ENCODE measurements around the gene SSNA1. TPM values are rescaled to one million over a fixed set of nuclear protein-coding genes. Genes with fewer than 3 reads are reported as not detected.
A peak's percentile ranks its signal among the peaks of the same experiment; 100 is the strongest.

The SSNA1 gene
- total RNA-seq, 2 experiments from 2014 or later: 80.2 to 91.3 TPM

DNA sequence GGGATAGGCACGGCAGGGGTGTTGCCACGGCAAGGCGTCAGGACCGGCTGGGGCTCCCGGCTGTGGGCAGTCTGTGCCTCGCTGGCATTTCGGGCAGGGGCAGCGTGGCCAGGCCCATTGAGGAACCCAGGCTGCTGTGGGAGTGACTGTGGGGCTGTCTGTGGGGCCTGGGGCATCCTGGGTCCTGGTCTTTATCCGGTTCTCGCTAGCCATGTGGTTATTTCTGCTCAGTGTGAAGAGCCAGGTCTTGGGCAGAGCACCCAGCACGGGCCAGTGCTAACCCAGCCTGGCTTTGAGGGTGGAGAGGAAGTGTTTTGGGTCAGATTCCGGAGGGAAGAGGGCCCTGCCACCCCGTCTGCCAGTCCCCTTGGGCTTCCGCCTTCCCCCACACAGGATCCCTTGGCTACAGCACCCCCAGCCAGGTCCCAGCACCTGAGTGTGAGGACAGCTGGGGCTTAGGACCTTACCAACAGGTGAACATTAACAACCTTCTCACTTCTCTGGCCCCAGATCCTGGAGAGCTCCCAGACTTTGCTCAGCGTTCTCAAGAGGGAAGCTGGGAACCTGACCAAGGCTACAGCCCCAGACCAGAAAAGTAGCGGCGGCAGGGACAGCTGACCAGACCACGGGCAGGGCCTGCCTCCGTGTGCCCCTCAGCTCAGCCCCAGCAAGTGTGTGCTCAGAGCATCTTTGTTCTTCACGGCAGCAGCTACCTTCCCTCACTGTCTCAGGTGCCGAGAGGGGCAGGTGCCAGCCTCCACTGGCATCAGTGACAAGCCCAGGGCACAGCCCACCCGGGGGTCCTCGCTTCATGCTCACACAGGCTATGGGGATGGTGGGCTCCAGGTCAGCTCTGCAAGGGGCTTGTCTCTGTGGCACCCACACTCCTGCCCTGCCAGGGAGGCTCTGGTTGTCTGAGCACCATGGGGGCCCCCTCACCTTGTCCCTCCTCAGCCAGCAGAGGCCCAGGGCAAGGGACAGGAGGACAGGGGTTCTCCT lies 1.1 kb downstream of the SSNA1 start:
- Mint-ChIP-seq H3K27ac (peak overlapping the region; percentile 92), H3K27me3 (no peaks in the 10 kb centered on the region), H3K4me3 (peak overlapping the region; percentile 93), H3K4me1 (peaks cover 35% of the 10 kb centered on the region), H3K9me3 (ENCODE audit: low read depth) (no peaks in the 10 kb centered on the region), H3K36me3 (peaks cover 2% of the 10 kb centered on the region)
- ATAC-seq (no peak), DNase-seq (no peak)
- CTCF ChIA-PET: interaction anchor here (0.9 to 5.1 kb wide), 24 partner anchors 9 to 161 kb away, joined by 3 to 55 read pairs (median 4); partner anchors contain the start of genes CYSRT1, NDOR1, NELFB and RNF208

GRCh38 chr9:137190315-137190856 lies 1.9 kb downstream of the SSNA1 start:
- CTCF ChIA-PET: interaction anchor here (0.7 to 5.1 kb wide), 7 partner anchors 8 to 70 kb away, joined by 3 to 55 read pairs (median 12); partner anchors contain the start of genes CYSRT1, NDOR1, RNF208 and RNF224
- Mint-ChIP-seq H3K4me1 (peaks cover 34% of the 10 kb centered on the region), H3K4me3 (peak overlapping the region; percentile 28), H3K27ac (peak overlapping the region; percentile 36), H3K9me3 (ENCODE audit: low read depth) (no peaks in the 10 kb centered on the region), H3K27me3 (no peaks in the 10 kb centered on the region), H3K36me3 (peaks cover 2% of the 10 kb centered on the region)
- no peak for ATAC-seq
- no peak for DNase-seq

DNA sequence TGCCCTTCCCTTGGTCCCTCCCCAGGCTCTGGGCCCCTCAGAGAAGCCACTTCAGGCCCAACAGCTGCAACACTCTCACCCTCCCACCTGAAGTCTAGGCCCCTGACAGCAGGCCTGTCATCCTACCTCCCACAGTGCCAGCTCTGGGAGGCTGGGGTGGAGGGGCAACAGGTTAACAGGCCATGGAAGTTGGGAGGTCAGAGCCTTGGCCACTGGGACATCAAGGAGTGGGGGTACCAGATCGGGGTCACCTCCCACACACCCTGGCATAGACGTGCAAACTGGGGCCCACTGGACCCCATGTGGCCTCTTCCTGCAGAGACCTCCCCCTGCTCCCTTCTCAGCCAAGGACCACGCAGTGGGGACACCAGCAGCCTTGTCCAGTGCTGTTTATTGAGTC lies 2.8 kb downstream of the SSNA1 start:
- no peak for DNase-seq
- CTCF ChIA-PET: interaction anchor here (5.1 kb wide), 1 partner anchor 13 kb away, joined by 55 read pairs; the partner anchor contains the start of genes NDOR1, TMEM203 and TPRN
- no peak overlapping the region for H3K4me3 Mint-ChIP-seq

GRCh38 chr9:137191691-137192447 lies 3.4 kb downstream of the SSNA1 start:
- Mint-ChIP-seq H3K27me3 (no peaks in the 10 kb centered on the region), H3K36me3 (peaks cover 2% of the 10 kb centered on the region), H3K4me1 (peaks cover 24% of the 10 kb centered on the region), H3K4me3 (no peak overlapping the region), H3K27ac (no peak overlapping the region), H3K9me3 (ENCODE audit: low read depth) (no peaks in the 10 kb centered on the region)
- CTCF ChIA-PET: interaction anchor here (1.2 kb wide), 1 partner anchor 9 kb away, joined by 4 read pairs; the partner anchor contains the start of gene TPRN
- ATAC-seq: no peak
- no peak for DNase-seq

More for the DNA sequence above, 2.8 kb downstream of the SSNA1 start:
- ATAC-seq: no peak
- Mint-ChIP-seq H3K36me3 (peaks cover 2% of the 10 kb centered on the region), H3K4me1 (peaks cover 29% of the 10 kb centered on the region), H3K27ac (peak overlapping the region; percentile 36), H3K9me3 (ENCODE audit: low read depth) (no peaks in the 10 kb centered on the region), H3K27me3 (no peaks in the 10 kb centered on the region)

- no peak overlapping the region for H3K27ac Mint-ChIP-seq
- CTCF ChIA-PET: interaction anchor here (1.2 kb wide), 1 partner anchor 8 kb away, joined by 4 read pairs; the partner anchor contains the start of gene TPRN
- no peak overlapping the region for H3K4me3 Mint-ChIP-seq
- peaks cover 2% of the 10 kb centered on the region for H3K36me3 Mint-ChIP-seq
- no peaks in the 10 kb centered on the region for H3K9me3 Mint-ChIP-seq (ENCODE audit: low read depth)
- DNase-seq: no peak
- H3K4me1 Mint-ChIP-seq: peaks cover 19% of the 10 kb centered on the region
- H3K27me3 Mint-ChIP-seq: no peaks in the 10 kb centered on the region
- no peak for ATAC-seq
Observed at GRCh38 chr9:137192448-137192780, 3.9 kb downstream of the SSNA1 start.

DNA sequence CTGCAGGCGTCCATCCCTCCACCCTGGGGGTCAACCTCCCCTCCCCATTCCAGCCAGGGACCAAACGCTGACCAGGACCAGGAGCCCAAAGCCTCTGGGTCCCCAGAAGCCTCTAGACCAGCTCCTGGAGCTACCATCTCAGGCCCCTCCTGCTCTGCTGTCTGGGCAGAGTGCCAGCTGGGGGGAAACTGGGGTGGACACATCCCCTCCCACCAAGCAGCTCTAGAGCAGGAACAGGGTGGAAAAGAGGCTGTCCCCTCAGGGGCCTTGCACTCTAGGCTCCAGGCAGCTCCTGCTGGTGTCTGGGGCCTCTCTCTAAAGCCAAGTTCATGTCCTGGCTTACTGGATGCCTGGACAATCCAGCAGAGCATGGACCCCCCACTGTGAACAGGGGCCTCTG lies 4.4 kb downstream of the SSNA1 start:
- Mint-ChIP-seq H3K36me3 (peaks cover 2% of the 10 kb centered on the region), H3K27ac (no peak overlapping the region), H3K4me1 (peaks cover 16% of the 10 kb centered on the region), H3K9me3 (ENCODE audit: low read depth) (no peaks in the 10 kb centered on the region), H3K27me3 (no peaks in the 10 kb centered on the region), H3K4me3 (no peak overlapping the region)
- no peak for DNase-seq
- no peak for ATAC-seq
- CTCF ChIA-PET: interaction anchor here (0.8 to 1.2 kb wide), 2 partner anchors 8 to 44 kb away, joined by 4 read pairs; partner anchors contain the start of gene TPRN

GRCh38 chr9:137193771-137194170 lies 5.3 kb downstream of the SSNA1 start:
- no peak overlapping the region for H3K27ac Mint-ChIP-seq
- no peaks in the 10 kb centered on the region for H3K27me3 Mint-ChIP-seq
- CTCF ChIA-PET: interaction anchor here (0.8 kb wide), 1 partner anchor 43 kb away, joined by 4 read pairs; no protein-coding TSS in a partner anchor
- peaks cover 2% of the 10 kb centered on the region for H3K36me3 Mint-ChIP-seq
- no peak for DNase-seq
- H3K4me3 Mint-ChIP-seq: no peak overlapping the region
- H3K9me3 Mint-ChIP-seq (ENCODE audit: low read depth): no peaks in the 10 kb centered on the region
- peaks cover 18% of the 10 kb centered on the region for H3K4me1 Mint-ChIP-seq
- no peak for ATAC-seq

DNA sequence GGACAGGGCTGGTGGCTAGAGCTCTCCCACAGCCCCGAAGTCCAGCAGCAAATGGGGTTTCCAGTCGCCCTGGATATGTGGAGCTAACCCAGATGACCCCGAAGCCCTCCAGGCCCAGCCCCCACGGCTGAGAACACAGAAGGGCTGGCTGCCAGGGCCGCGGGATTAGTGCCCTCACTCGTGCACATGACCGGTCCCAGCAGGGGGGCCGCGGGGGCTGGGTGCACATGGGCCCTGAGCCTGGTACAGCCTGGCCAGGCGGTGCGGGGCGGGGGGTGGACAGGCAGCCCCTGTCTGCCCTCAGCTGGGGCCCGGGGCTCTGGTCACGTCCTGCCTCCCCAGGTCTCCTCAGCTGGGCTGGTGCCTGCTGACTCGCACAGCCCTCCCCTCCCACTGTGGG lies 5.9 kb downstream of the SSNA1 start:
- Mint-ChIP-seq H3K9me3 (ENCODE audit: low read depth) (no peaks in the 10 kb centered on the region), H3K4me1 (peaks cover 15% of the 10 kb centered on the region), H3K27me3 (no peaks in the 10 kb centered on the region), H3K4me3 (no peak overlapping the region), H3K36me3 (peaks cover 2% of the 10 kb centered on the region), H3K27ac (no peak overlapping the region)
- CTCF ChIA-PET: no interaction called here
- ATAC-seq (no peak), DNase-seq (no peak)

DNA sequence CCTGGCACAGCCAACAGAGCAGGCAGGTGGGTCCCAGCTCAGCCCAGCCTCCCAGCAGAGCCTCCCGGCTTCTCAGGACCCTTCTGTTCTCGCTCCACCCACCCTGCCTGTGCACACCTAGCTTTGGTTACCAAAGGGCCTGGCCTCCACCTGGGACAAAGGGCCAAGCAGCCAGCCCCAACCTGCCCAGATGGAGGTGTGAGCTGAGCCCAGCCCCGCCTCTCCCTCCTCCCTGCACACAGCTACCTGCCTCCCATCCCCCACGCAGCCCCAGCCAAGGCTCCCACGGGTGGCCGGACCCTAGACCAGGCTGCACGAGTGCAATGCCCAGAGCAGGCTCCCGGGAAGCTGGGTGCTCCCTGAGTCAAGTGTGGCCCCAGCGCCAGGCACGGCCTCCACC lies 6.4 kb downstream of the SSNA1 start:
- Mint-ChIP-seq H3K9me3 (ENCODE audit: low read depth) (no peaks in the 10 kb centered on the region), H3K4me1 (peaks cover 12% of the 10 kb centered on the region), H3K4me3 (no peak overlapping the region), H3K36me3 (peaks cover 2% of the 10 kb centered on the region), H3K27me3 (no peaks in the 10 kb centered on the region), H3K27ac (no peak overlapping the region)
- no peak for ATAC-seq
- CTCF ChIA-PET: interaction anchor here (1.8 kb wide), 1 partner anchor 10 kb away, joined by 4 read pairs; the partner anchor contains the start of genes NDOR1 and TMEM203
- no peak for DNase-seq

DNA sequence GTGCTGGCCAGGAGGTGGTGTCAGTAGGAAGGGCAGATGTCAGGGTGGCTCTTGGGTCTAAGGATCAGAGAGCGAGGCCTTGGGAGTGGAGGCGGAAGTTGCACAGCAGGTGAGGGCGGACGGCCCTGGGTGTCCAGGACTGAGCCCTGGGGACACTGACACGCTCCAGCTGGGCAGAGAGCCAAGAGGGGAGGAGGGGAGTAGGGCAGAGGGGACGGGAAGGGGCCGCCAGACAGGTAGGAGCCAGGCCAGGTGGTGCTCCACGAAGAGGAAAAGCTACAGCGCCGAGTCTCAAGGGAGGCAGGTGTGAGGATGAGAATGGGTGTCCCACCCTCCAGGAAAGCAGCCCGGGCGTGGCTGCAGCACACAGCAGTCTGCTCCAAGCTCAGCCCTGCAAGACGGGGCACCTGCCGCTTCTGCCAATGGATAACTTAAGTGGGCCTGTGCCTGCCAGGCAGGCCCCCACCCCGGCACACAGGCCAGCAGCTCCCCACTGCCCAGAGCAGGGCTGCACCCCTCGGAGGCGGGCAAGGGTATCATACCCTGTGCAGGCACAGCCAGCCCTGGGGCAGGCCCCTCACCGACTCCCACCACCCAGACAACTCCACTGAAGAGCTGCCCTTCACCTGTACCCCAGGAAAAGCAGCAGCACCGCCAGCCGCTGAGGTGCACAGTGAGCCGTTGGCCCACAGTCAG lies 7.2 kb downstream of the SSNA1 start:
- no peaks in the 10 kb centered on the region for H3K36me3 Mint-ChIP-seq
- H3K4me1 Mint-ChIP-seq: peaks cover 6% of the 10 kb centered on the region
- ATAC-seq: no peak
- no peak for DNase-seq
- no peak overlapping the region for H3K4me3 Mint-ChIP-seq
- no peaks in the 10 kb centered on the region for H3K27me3 Mint-ChIP-seq
- H3K9me3 Mint-ChIP-seq (ENCODE audit: low read depth): no peaks in the 10 kb centered on the region
- CTCF ChIA-PET: interaction anchor here (1.8 kb wide), 1 partner anchor 9 kb away, joined by 4 read pairs; the partner anchor contains the start of genes NDOR1 and TMEM203
- no peak overlapping the region for H3K27ac Mint-ChIP-seq

- Mint-ChIP-seq H3K27me3 (no peaks in the 10 kb centered on the region), H3K27ac (no peak overlapping the region), H3K4me1 (peaks cover 20% of the 10 kb centered on the region), H3K9me3 (ENCODE audit: low read depth) (no peaks in the 10 kb centered on the region), H3K4me3 (no peak overlapping the region), H3K36me3 (no peaks in the 10 kb centered on the region)
- CTCF ChIA-PET: interaction anchor here (1.4 to 3.4 kb wide), 3 partner anchors 9 to 83 kb away, joined by 3 to 12 read pairs (median 8); partner anchors contain the start of genes ANAPC2 and SSNA1
- ATAC-seq (no peak), DNase-seq (no peak)
Observed at GRCh38 chr9:137198051-137198901, 9.8 kb downstream of the SSNA1 start.

GRCh38 chr9:137198902-137199283 lies 10.4 kb downstream of the SSNA1 start:
- no peak for ATAC-seq

More at GRCh38 chr9:137198902-137199283, 10.4 kb downstream of the SSNA1 start:
- Mint-ChIP-seq H3K27me3 (no peaks in the 10 kb centered on the region), H3K36me3 (no peaks in the 10 kb centered on the region), H3K9me3 (ENCODE audit: low read depth) (no peaks in the 10 kb centered on the region), H3K4me1 (peaks cover 22% of the 10 kb centered on the region), H3K4me3 (no peak overlapping the region), H3K27ac (no peak overlapping the region)
- DNase-seq: no peak
- CTCF ChIA-PET: interaction anchor here (1.4 to 3.4 kb wide), 3 partner anchors 10 to 84 kb away, joined by 3 to 12 read pairs (median 8); partner anchors contain the start of genes ANAPC2 and SSNA1

All from activated CD8-positive, alpha-beta memory T cell treated with anti-CD3 and anti-CD28 coated beads, Interleukin-2, amount 10 ng/mL, durations not matched to agents 7 days and 5 days (primary cell).